ENCODE data around the gene RPP38. TPM values are rescaled to one million over a fixed set of nuclear protein-coding genes. Genes with fewer than 3 reads are reported as not detected.

Gene RPP38
- total RNA-seq, 1 experiment from 2014 or later: 15.9 TPM

- H3K4me3 ChIP-seq: no peak overlapping the region
- BruUV-seq (replicated peaks): no TSS peak
- H3K9me3 ChIP-seq (ENCODE audit: insufficient read depth, low read depth): no peaks in the 10 kb centered on the region
- TF ChIP-seq EZH2 (IDR thresholded peaks at IDR 0.05; ENCODE audit: low read depth) (no peak), CTCF (conservative IDR thresholded peaks at IDR 0.05) (no peak)
- no peak overlapping the region for H2AFZ ChIP-seq
- no peaks in the 10 kb centered on the region for H3K79me2 ChIP-seq (ENCODE audit: low read depth)
- DNase-seq: no peak
- no peaks in the 10 kb centered on the region for H3K9me2 ChIP-seq (ENCODE audit: insufficient read depth)
- intact Hi-C loops (cut with micrococcal nuclease; ENCODE audit: unreplicated experiment): no loop called here
- ChIA-PET CTCF (no interaction called here), POLR2A (ENCODE audit: unreplicated experiment) (no interaction called here)
- H3K27me3 ChIP-seq (ENCODE audit: insufficient read depth, low read depth): no peaks in the 10 kb centered on the region
- H3K4me2 ChIP-seq: no peak overlapping the region
- H4K20me1 ChIP-seq (ENCODE audit: insufficient read depth): no peaks in the 10 kb centered on the region
- H3K4me1 ChIP-seq (replicated peaks; ENCODE audit: insufficient read depth): no peaks in the 10 kb centered on the region
- H3K36me3 ChIP-seq (ENCODE audit: low read depth): no peaks in the 10 kb centered on the region
- no peak overlapping the region for H3K27ac ChIP-seq
- no peaks in the 10 kb centered on the region for H3F3A ChIP-seq (ENCODE audit: insufficient read depth, low read depth)
Observed at GRCh38 chr10:15053061-15053460, 44.1 kb upstream of the RPP38 start.

- no peaks in the 10 kb centered on the region for H3K4me1 ChIP-seq (replicated peaks; ENCODE audit: insufficient read depth)
- intact Hi-C loops (cut with micrococcal nuclease; ENCODE audit: unreplicated experiment): no loop called here
- H3K27me3 ChIP-seq (ENCODE audit: insufficient read depth, low read depth): no peaks in the 10 kb centered on the region
- H3K4me3 ChIP-seq: no peak overlapping the region
- no peaks in the 10 kb centered on the region for H3K79me2 ChIP-seq (ENCODE audit: low read depth)
- H2AFZ ChIP-seq: no peak overlapping the region
- DNase-seq: no peak
- H3K9me3 ChIP-seq (ENCODE audit: insufficient read depth, low read depth): peaks cover 5% of the 10 kb centered on the region; the same call in 1 of the 2 replicates
- H3K9me2 ChIP-seq (ENCODE audit: insufficient read depth): no peaks in the 10 kb centered on the region
- H4K20me1 ChIP-seq (ENCODE audit: insufficient read depth): no peaks in the 10 kb centered on the region
- no peak overlapping the region for H3K27ac ChIP-seq
- POLR2A ChIA-PET (ENCODE audit: unreplicated experiment): interaction anchor here (1.0 kb wide), 1 partner anchor 1596 kb away, joined by 4 read pairs; no protein-coding TSS in a partner anchor
- CTCF ChIA-PET: no interaction called here
- H3K4me2 ChIP-seq: no peak overlapping the region
- H3K36me3 ChIP-seq (ENCODE audit: low read depth): no peaks in the 10 kb centered on the region
- no peaks in the 10 kb centered on the region for H3F3A ChIP-seq (ENCODE audit: insufficient read depth, low read depth)
- TF ChIP-seq CTCF (conservative IDR thresholded peaks at IDR 0.05) (no peak), EZH2 (IDR thresholded peaks at IDR 0.05; ENCODE audit: low read depth) (no peak)
- BruUV-seq (replicated peaks): no TSS peak
Observed at GRCh38 chr10:15058689-15059088, 38.5 kb upstream of the RPP38 start.

GRCh38 chr10:15059914-15060313, 37.2 kb upstream of the RPP38 start:
- Histone ChIP-seq H2AFZ (no peak overlapping the region), H3K9me2 (ENCODE audit: insufficient read depth) (no peaks in the 10 kb centered on the region), H4K20me1 (ENCODE audit: insufficient read depth) (no peaks in the 10 kb centered on the region), H3K36me3 (ENCODE audit: low read depth) (no peaks in the 10 kb centered on the region), H3K4me1 (replicated peaks; ENCODE audit: insufficient read depth) (no peaks in the 10 kb centered on the region), H3K27me3 (ENCODE audit: insufficient read depth, low read depth) (no peaks in the 10 kb centered on the region), H3K4me2 (no peak overlapping the region), H3K79me2 (ENCODE audit: low read depth) (no peaks in the 10 kb centered on the region), H3F3A (ENCODE audit: insufficient read depth, low read depth) (no peaks in the 10 kb centered on the region), H3K4me3 (no peak overlapping the region), H3K9me3 (ENCODE audit: insufficient read depth, low read depth) (peaks cover 5% of the 10 kb centered on the region; the same call in 1 of the 2 replicates), H3K27ac (no peak overlapping the region)
- CTCF ChIA-PET: no interaction called here
- no peak for DNase-seq
- POLR2A ChIA-PET (ENCODE audit: unreplicated experiment): no interaction called here
- BruUV-seq (replicated peaks): no TSS peak
- intact Hi-C loops (cut with micrococcal nuclease; ENCODE audit: unreplicated experiment): no loop called here
- TF ChIP-seq EZH2 (IDR thresholded peaks at IDR 0.05; ENCODE audit: low read depth) (no peak), CTCF (conservative IDR thresholded peaks at IDR 0.05) (no peak)

All from PC-9 (cell line).